Gastroesophageal sphincter (tissue), 3 donors: ENCODE results near the gene ZMYND10.

ENCODE experiments used
- CTCF ChIP-seq, 4 experiments: fragments of 200-600 bp in 2 of 4; fragments of 450-650 bp in 2 of 4; sonication (generic) in 1 of 4; IDR thresholded peaks; one replicate each; pipeline ENCODE4 v1.5.1; 2017 to 2019; ENCODE audit warnings: antibody characterized with exemption in 4 of 4, mild to moderate bottlenecking in 2 of 4, moderate library complexity in 2 of 4
- POLR2AphosphoS5 ChIP-seq: sonication (generic); formaldehyde crosslinking; IDR thresholded peaks from one replicate; pipeline ENCODE4 v1.6.1; 2017; ENCODE audit warnings: antibody characterized with exemption

GRCh38 chr3:50314816-50315215 lies 30.7 kb downstream of the ZMYND10 start:
- no peak for TF ChIP-seq CTCF (IDR thresholded peaks at IDR 0.05)
- no peak for TF ChIP-seq POLR2AphosphoS5
